ENCODE data around the gene RAX2.

RAX2 gene

DNA sequence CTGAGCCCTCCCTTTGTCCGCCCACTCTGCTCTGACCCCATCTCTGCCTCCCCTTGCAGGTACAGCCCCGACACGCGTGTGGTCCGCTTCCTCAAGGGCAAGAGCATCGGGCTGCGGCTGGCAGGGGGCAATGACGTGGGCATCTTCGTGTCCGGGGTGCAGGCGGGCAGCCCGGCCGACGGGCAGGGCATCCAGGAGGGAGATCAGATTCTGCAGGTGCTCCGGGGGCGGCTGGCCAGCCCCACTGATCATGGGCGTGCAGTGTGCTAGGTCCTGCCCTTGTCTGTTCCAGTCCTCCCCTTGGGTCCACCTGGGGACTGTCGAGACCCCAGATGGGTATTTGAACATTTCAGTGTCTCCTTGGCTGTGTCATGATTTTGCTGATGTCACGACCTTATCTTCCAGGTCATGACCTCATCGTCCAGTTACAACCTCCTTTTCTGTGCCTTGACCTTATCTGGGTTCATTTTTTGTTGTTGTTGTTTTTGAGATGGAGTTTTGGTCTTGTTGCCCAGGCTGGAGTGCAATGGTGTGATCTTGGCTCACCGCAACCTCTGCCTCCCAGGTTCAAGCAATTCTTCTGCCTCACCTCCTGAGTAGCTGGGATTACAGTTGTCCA lies 35.8 kb downstream of the RAX2 start:
- ChIA-PET CTCF (no interaction called here), POLR2A (no interaction called here)
- no peak overlapping the region for H3K4me3 ChIP-seq (ENCODE audit: low read depth, low read length)
- no peak for DNase-seq (ENCODE audit: low read depth, low spot score)
- TF ChIP-seq, protein P1, sequence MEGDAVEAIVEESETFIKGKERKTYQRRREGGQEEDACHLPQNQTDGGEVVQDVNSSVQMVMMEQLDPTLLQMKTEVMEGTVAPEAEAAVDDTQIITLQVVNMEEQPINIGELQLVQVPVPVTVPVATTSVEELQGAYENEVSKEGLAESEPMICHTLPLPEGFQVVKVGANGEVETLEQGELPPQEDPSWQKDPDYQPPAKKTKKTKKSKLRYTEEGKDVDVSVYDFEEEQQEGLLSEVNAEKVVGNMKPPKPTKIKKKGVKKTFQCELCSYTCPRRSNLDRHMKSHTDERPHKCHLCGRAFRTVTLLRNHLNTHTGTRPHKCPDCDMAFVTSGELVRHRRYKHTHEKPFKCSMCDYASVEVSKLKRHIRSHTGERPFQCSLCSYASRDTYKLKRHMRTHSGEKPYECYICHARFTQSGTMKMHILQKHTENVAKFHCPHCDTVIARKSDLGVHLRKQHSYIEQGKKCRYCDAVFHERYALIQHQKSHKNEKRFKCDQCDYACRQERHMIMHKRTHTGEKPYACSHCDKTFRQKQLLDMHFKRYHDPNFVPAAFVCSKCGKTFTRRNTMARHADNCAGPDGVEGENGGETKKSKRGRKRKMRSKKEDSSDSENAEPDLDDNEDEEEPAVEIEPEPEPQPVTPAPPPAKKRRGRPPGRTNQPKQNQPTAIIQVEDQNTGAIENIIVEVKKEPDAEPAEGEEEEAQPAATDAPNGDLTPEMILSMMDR (IDR thresholded peaks at IDR 0.05; ENCODE audit: insufficient read depth, low read length, missing control alignments), result no peak

DNA sequence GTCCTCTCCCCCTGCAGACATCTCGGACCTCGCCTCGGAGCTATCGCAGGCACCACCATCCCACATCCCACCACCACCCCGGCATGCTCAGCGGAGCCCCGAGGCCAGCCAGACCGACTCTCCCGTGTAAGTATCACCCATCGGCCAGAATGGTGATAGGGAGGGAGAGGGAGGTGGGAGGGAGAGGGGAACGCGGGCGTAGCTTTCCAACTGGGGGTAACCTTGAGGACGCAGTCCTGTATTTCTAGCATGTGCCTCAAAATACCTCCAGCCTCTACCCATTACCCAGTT lies 37.8 kb downstream of the RAX2 start:
- POLR2A ChIA-PET, result no interaction called here

DNA sequence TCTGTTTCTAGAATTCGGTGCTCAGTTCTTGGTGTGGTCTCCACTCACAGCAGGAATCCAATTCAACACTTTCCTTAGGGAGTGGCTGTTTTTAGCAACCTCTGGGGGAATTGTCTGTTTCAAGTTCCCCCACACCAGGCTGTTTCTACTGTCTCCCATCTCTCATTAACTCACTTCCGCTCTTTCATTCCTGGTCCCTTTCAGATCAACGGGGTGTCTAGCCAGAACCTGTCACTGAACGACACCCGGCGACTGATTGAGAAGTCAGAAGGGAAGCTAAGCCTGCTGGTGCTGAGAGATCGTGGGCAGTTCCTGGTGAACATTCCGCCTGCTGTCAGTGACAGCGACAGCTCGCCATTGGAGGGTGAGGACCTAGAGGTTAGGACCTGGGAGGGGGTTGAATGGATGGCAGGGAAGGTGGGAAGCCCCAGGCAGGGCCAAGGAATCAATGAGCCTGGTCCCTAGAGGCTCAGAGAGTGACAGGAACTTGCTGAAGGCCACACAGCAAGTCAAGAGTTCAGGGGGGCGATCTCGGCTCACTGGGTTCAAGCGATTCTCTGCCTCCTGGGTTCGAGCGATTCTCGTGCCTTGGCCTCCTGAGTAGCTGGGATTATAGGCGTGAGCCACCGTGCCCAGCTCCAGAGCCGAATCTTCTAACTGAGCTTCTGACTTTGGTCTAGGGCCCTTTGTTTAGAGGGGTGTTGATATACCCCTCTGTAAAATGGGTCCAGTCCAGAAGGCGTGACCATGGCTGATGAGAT lies 38.3 kb downstream of the RAX2 start:
- POLR2A ChIA-PET, result no interaction called here
- CTCF ChIA-PET, result no interaction called here
- H3K4me3 ChIP-seq (ENCODE audit: low read depth, low read length), result no peak overlapping the region
- TF ChIP-seq, protein P1 (IDR thresholded peaks at IDR 0.05; ENCODE audit: insufficient read depth, low read length, missing control alignments), result no peak
- no peak for DNase-seq (ENCODE audit: low read depth, low spot score)

More for the DNA sequence above, 37.8 kb downstream of the RAX2 start:
- DNase-seq (ENCODE audit: low read depth, low spot score), result no peak
- TF ChIP-seq, protein P1 (IDR thresholded peaks at IDR 0.05; ENCODE audit: insufficient read depth, low read length, missing control alignments), result no peak
- H3K4me3 ChIP-seq (ENCODE audit: low read depth, low read length), result no peak overlapping the region
- CTCF ChIA-PET, result no interaction called here

DNA sequence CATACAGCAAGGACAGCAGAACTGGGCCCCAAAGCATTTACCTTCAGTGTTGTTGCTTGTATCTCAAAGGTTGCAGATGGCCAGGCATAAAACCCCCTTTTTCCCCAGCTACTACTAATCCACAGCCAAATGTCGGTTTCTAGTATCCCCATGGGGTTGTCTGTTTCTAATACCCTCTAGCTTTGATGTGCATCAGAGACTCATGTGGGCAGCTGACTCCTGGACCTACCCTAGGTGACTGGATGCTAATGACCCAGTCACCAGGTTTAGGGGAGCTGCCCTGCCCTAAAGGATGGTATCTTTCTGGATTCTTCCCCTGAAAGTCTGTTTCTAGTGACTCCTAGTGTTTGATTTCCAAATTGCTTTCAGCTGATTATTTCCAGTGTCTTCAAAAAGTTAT lies 39.9 kb downstream of the RAX2 start:
- TF ChIP-seq, protein P1 (IDR thresholded peaks at IDR 0.05; ENCODE audit: insufficient read depth, low read length, missing control alignments), result no peak
- POLR2A ChIA-PET, result no interaction called here
- CTCF ChIA-PET, result interaction anchor here (0.8 to 1.1 kb wide), 2 partner anchors 14 to 33 kb away, joined by 3 read pairs; no protein-coding TSS in a partner anchor
- DNase-seq (ENCODE audit: low read depth, low spot score), result no peak
- no peak overlapping the region for H3K4me3 ChIP-seq (ENCODE audit: low read depth, low read length)

DNA sequence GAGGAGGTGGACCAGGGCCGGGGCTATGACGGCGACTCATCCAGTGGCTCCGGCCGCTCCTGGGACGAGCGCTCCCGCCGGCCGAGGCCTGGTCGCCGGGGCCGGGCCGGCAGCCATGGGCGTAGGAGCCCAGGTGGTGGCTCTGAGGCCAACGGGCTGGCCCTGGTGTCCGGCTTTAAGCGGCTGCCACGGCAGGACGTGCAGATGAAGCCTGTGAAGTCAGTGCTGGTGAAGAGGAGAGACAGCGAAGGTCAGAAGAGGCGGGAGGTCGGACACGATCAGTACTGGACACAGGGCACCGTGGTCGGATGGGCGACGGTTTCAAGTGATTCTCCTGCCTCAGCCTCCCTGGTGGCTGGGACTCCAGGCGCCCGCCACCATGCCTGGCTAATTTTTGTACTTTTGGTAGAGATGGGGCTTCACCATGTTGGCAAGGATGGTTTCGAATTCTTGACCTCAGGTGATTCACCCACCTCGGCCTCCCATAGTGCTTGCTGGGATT lies 41.5 kb downstream of the RAX2 start:
- ChIA-PET POLR2A (no interaction called here), CTCF (interaction anchor here (1.1 kb wide), 1 partner anchor 11 kb away, joined by 3 read pairs; no protein-coding TSS in a partner anchor)
- TF ChIP-seq, protein P1 (IDR thresholded peaks at IDR 0.05; ENCODE audit: insufficient read depth, low read length, missing control alignments), result no peak
- H3K4me3 ChIP-seq (ENCODE audit: low read depth, low read length), result no peak overlapping the region
- DNase-seq (ENCODE audit: low read depth, low spot score), result no peak

DNA sequence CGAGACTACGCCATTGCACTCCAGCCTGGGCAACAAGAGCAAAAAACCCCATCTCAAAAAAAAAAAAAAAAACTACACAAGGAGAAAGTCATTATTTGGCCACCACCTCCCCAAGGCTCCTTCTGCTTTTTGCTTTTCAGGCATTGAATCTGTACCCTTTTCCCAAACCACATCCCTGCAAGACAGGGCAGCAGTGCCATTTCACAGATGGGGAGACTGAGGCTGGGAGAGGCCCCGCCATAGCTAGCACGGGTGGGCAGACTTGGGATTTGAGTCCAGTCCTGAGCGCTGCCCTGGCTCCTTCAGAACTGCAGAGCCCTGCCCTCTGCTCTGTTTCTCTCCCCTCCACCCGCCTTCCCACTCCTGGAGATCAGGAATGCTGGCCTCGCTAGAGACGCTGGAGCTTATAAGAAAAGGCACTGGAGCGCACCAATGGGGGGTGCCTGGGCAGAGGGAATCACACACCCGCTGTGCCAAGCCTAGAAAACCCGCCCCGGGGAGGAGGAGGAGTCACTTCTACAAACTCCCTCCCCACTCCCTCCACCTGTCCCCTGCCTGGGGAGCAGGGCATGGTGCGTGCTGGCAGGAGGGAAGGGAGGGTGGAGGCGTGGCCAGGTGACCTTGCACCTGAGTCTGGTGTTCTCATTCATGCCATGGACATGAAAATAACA lies 46.3 kb downstream of the RAX2 start:
- TF ChIP-seq, protein P1 (IDR thresholded peaks at IDR 0.05; ENCODE audit: insufficient read depth, low read length, missing control alignments), result no peak
- ChIA-PET CTCF (interaction anchor here (1.5 to 1.6 kb wide), 2 partner anchors 14 to 60 kb away, joined by 3 to 4 read pairs; no protein-coding TSS in a partner anchor), POLR2A (no interaction called here)
- DNase-seq (ENCODE audit: low read depth, low spot score), result no peak
- no peak overlapping the region for H3K4me3 ChIP-seq (ENCODE audit: low read depth, low read length)

All from AG04449 (cell line).